Ectodermal cell (in vitro differentiated cells): ENCODE results near the gene MDN1.

Source experiments
- H3K27ac ChIP-seq: 2 replicates; pipeline ENCODE4 v1.7.0; 2013; ENCODE audit warnings: mild to moderate bottlenecking, low read depth, low read length; ENCODE audit not compliant: insufficient read depth, poor library complexity, severe bottlenecking
- H3K27me3 ChIP-seq: 2 replicates; pipeline ENCODE4 v1.7.0; 2013; ENCODE audit warnings: mild to moderate bottlenecking, low read length; ENCODE audit not compliant: insufficient read depth, control insufficient read depth, poor library complexity, severe bottlenecking
- H3K36me3 ChIP-seq: one replicate; pipeline ENCODE4 v1.7.0; 2013; ENCODE audit warnings: low read length; ENCODE audit not compliant: control insufficient read depth, insufficient read depth
- H3K4me1 ChIP-seq: one replicate; pipeline ENCODE4 v1.7.0; 2013; ENCODE audit warnings: low read length; ENCODE audit not compliant: control insufficient read depth, insufficient read depth
- H3K4me3 ChIP-seq: 2 replicates; pipeline ENCODE4 v1.7.0; 2013; ENCODE audit warnings: low read depth, low read length, control low read depth; ENCODE audit not compliant: insufficient read depth
- H3K9me3 ChIP-seq: 2 replicates; pipeline ENCODE4 v1.7.0; 2013; ENCODE audit warnings: mild to moderate bottlenecking, low read length, moderate library complexity; ENCODE audit not compliant: control insufficient read depth
- WGBS, 2 experiments: methylation state at CpG; one replicate each; pipeline ENCODE4 v1.1.7; 2013; ENCODE audit warnings: missing lambda C conversion rate in 2 of 2; 5-methylcytosine and 5-hydroxymethylcytosine counted together

MDN1 gene

GRCh38 chr6:89662659-89663223 lies 156.9 kb downstream of the MDN1 start:
- H3K27me3 ChIP-seq = no peaks in the 10 kb centered on the region
- H3K27ac ChIP-seq = no peak overlapping the region
- no peaks in the 10 kb centered on the region for H3K9me3 ChIP-seq
- H3K36me3 ChIP-seq = peaks cover 48% of the 10 kb centered on the region
- WGBS, 2 experiments = 92 to 100% methylated on average over 4 of the region's 4 CpGs
- H3K4me3 ChIP-seq = no peak overlapping the region
- no peaks in the 10 kb centered on the region for H3K4me1 ChIP-seq

GRCh38 chr6:89661559-89661958 lies 158.0 kb downstream of the MDN1 start:
- H3K9me3 ChIP-seq = no peaks in the 10 kb centered on the region
- no peak overlapping the region for H3K27ac ChIP-seq
- H3K4me3 ChIP-seq = no peak overlapping the region
- H3K4me1 ChIP-seq = no peaks in the 10 kb centered on the region
- WGBS, 2 experiments = 100% methylated on average over 1 of the region's 1 CpG
- H3K27me3 ChIP-seq = no peaks in the 10 kb centered on the region
- peaks cover 49% of the 10 kb centered on the region for H3K36me3 ChIP-seq

DNA sequence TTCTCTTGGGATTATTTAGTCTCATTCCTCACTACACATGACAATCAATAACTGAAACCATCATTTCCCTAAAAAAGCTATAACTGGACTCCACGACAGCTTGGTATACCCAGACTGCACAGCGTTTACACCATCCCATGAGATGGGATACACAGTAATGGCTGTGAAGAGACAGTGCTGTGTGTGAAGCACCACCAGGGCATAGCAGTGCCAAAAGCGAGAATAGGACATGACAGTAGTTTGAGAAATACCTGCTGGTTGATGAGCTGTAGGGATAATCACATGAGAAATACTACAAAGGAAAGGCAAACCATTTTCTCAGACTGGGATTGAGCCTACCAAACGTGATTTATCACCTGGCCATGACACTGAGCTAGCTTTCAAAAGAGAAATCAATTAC lies 158.6 kb downstream of the MDN1 start:
- Histone ChIP-seq H3K27me3 (no peaks in the 10 kb centered on the region), H3K4me3 (no peak overlapping the region), H3K27ac (no peak overlapping the region), H3K9me3 (no peaks in the 10 kb centered on the region), H3K4me1 (no peaks in the 10 kb centered on the region), H3K36me3 (peaks cover 48% of the 10 kb centered on the region)
- 94 to 97% methylated on average over 4 of the region's 4 CpGs for WGBS, 2 experiments

GRCh38 chr6:89657445-89658158 lies 162.0 kb downstream of the MDN1 start:
- Histone ChIP-seq H3K27me3 (no peaks in the 10 kb centered on the region), H3K27ac (no peak overlapping the region), H3K4me1 (no peaks in the 10 kb centered on the region), H3K4me3 (no peak overlapping the region), H3K36me3 (peaks cover 37% of the 10 kb centered on the region), H3K9me3 (no peaks in the 10 kb centered on the region)
- WGBS, 2 experiments = 92 to 95% methylated on average over 11 to 13 of the region's 13 CpGs

- Histone ChIP-seq H3K4me1 (no peaks in the 10 kb centered on the region), H3K27me3 (no peaks in the 10 kb centered on the region), H3K4me3 (no peak overlapping the region), H3K36me3 (peaks cover 36% of the 10 kb centered on the region), H3K9me3 (no peaks in the 10 kb centered on the region), H3K27ac (no peak overlapping the region)
- 80 to 100% methylated on average over 1 of the region's 2 CpGs for WGBS, 2 experiments
These were observed 164.5 kb downstream of the MDN1 start for GRCh38 chr6:89655122-89655521.

- H3K9me3 ChIP-seq = no peaks in the 10 kb centered on the region
- H3K4me3 ChIP-seq = no peak overlapping the region
- peaks cover 34% of the 10 kb centered on the region for H3K36me3 ChIP-seq
- 89 to 93% methylated on average over 8 of the region's 8 CpGs for WGBS, 2 experiments
- H3K27ac ChIP-seq = no peak overlapping the region
- H3K4me1 ChIP-seq = no peaks in the 10 kb centered on the region
- no peaks in the 10 kb centered on the region for H3K27me3 ChIP-seq
These were observed 169.0 kb downstream of the MDN1 start for GRCh38 chr6:89650579-89650978.

GRCh38 chr6:89649682-89650081 lies 169.9 kb downstream of the MDN1 start:
- no peak overlapping the region for H3K27ac ChIP-seq
- H3K27me3 ChIP-seq = no peaks in the 10 kb centered on the region
- no peaks in the 10 kb centered on the region for H3K9me3 ChIP-seq
- H3K4me3 ChIP-seq = no peak overlapping the region
- H3K36me3 ChIP-seq = peaks cover 32% of the 10 kb centered on the region
- 97 to 100% methylated on average over 1 of the region's 1 CpG for WGBS, 2 experiments
- no peaks in the 10 kb centered on the region for H3K4me1 ChIP-seq

GRCh38 chr6:89644864-89645263 lies 174.7 kb downstream of the MDN1 start:
- Histone ChIP-seq H3K4me1 (no peaks in the 10 kb centered on the region), H3K27ac (no peak overlapping the region), H3K36me3 (peaks cover 24% of the 10 kb centered on the region), H3K27me3 (no peaks in the 10 kb centered on the region), H3K4me3 (no peak overlapping the region), H3K9me3 (no peaks in the 10 kb centered on the region)
- 92 to 96% methylated on average over 4 of the region's 4 CpGs for WGBS, 2 experiments

DNA sequence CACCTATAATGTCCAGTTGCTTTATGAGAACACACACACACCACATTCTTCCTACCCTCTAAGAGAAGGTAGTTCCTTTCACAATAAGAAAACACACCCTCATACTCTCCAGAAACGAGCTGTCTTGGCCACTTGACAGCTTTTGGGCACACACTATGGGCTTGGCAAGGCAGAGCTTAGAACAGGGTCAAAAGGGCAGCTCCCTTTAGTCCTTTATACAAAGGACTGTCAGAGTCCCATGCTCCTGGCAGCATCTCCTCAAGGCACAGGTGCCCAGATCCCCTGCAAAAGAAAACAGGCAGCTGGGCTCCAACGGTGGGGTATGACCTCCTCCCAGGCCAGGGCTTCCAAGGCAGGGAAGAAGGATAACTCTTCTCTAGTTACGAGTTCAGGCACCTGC lies 176.2 kb downstream of the MDN1 start:
- WGBS, 2 experiments = 64 to 73% methylated on average over 3 of the region's 3 CpGs
- H3K27ac ChIP-seq = peak overlapping the region; percentile 27
- H3K36me3 ChIP-seq = peaks cover 24% of the 10 kb centered on the region
- no peaks in the 10 kb centered on the region for H3K27me3 ChIP-seq
- no peak overlapping the region for H3K4me3 ChIP-seq
- no peaks in the 10 kb centered on the region for H3K9me3 ChIP-seq
- peaks cover 4% of the 10 kb centered on the region for H3K4me1 ChIP-seq

GRCh38 chr6:89642956-89643355 lies 176.6 kb downstream of the MDN1 start:
- Histone ChIP-seq H3K36me3 (peaks cover 21% of the 10 kb centered on the region), H3K27me3 (no peaks in the 10 kb centered on the region), H3K4me1 (peaks cover 4% of the 10 kb centered on the region), H3K9me3 (no peaks in the 10 kb centered on the region), H3K4me3 (no peak overlapping the region), H3K27ac (peak overlapping the region; percentile 27)
- WGBS, 2 experiments = 74 to 77% methylated on average over 3 of the region's 3 CpGs
